ENCODE data around the gene PDCL2. TPM values are rescaled to one million over a fixed set of nuclear protein-coding genes. Genes with fewer than 3 reads are reported as not detected.

The PDCL2 gene
- polyA plus RNA-seq, 3 donors = not detected

DNA sequence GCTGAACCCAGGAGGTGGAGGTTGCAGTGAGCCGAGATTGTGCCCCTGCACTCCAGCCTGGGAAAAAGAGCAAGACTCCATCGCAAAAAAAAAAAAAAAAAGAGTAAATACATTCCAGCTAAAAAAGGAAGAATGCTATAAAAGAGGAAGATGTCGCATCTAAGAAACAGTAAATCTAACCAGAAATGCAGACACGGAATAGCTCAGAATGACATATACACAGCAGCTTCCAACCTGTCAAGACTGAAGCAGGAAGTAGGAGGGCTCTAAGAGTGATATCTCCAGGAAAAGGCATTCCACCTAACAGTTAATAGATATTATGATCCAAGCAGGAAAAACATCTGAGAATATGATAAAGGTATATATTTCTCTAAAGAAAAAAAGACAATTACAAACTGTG is 61.4 kb downstream of the PDCL2 start:
- no CpG with 5 or more reads among the region's 4 CpGs for WGBS (ENCODE audit: insufficient coverage)
- H3K79me2 ChIP-seq (ENCODE audit: insufficient read depth, low read length) = peaks cover 46% of the 10 kb centered on the region
- H3K4me3 Mint-ChIP-seq = no peak overlapping the region
- H3K9me3 ChIP-seq (replicated peaks in 1 of 2; ENCODE audit: control insufficient read depth in 1 of 2, insufficient read depth in 1 of 2, low read length in 2 of 2) = no peaks in the 10 kb centered on the region
- H3K27ac ChIP-seq (ENCODE audit: low read depth in 1 of 2, low read length in 2 of 2) = no peak overlapping the region
- peaks cover 0 to 2% of the 10 kb centered on the region in 2 donors for H3K4me1 ChIP-seq (ENCODE audit: control insufficient read depth in 1 of 2, insufficient read depth in 2 of 2, low read length in 2 of 2)
- no peaks in the 10 kb centered on the region for H3K27me3 ChIP-seq (ENCODE audit: control insufficient read depth in 2 of 2, insufficient read depth in 2 of 2, low read length in 2 of 2)
- H3K4me2 ChIP-seq (replicated peaks; ENCODE audit: extremely low read depth, low read length, poor library complexity, severe bottlenecking) = no peak overlapping the region
- peaks cover 8 to 22% of the 10 kb centered on the region in 2 donors for H3K36me3 Mint-ChIP-seq
- H4K20me1 ChIP-seq (ENCODE audit: insufficient read depth, low read length) = peaks cover 39% of the 10 kb centered on the region
- H2AFZ ChIP-seq (ENCODE audit: insufficient read depth, low read depth, low read length, poor library complexity, severe bottlenecking) = no peak overlapping the region
- H3K9me3 Mint-ChIP-seq = peaks cover 2 to 14% (median 8%) of the 10 kb centered on the region in 7 donors
- no peak overlapping the region for H3K9ac ChIP-seq (ENCODE audit: insufficient read depth, low read length, poor library complexity, severe bottlenecking)
- H3K4me3 ChIP-seq (replicated peaks in 1 of 3; ENCODE audit: low read depth in 2 of 3, low read length in 3 of 3) = no peak overlapping the region
- intact Hi-C loops (cut with micrococcal nuclease) = no loop called here
- peaks cover 0 to 2% (median 0%) of the 10 kb centered on the region in 3 donors for H3K27me3 Mint-ChIP-seq (ENCODE audit: low read depth in 3 of 3)
- H3K27ac Mint-ChIP-seq = peak overlapping the region in 2 of 7 donors; percentile 16 to 23
- peaks cover 8% of the 10 kb centered on the region for H3K4me1 Mint-ChIP-seq
- no peak for TF ChIP-seq CTCF (IDR thresholded peaks at IDR 0.05)
- no peaks in the 10 kb centered on the region for H3K36me3 ChIP-seq (replicated peaks in 1 of 2; ENCODE audit: control insufficient read depth in 1 of 2, insufficient read depth in 2 of 2, low read length in 2 of 2)
- peak in 2 of 3 donors; percentile 7 to 14 for DNase-seq

DNA sequence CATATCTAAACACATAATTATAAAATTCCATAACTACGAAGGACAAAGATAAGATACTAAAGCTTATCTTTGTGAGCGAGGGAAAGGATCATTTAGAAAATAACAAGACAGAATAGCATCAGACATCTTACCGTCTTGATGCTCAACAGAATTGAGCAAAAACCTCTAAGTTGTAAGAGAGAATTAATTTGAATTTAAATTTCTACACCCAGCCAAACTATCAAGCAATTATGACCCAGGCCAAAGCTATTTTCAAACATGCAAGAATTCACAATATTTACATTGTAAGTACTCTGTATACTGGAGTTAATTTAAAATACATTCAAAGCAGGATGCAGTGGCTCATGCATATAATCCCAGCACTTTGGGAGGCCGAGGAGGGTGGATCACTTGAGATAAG is 61.9 kb downstream of the PDCL2 start:
- H3K4me1 ChIP-seq (ENCODE audit: control insufficient read depth in 1 of 2, insufficient read depth in 2 of 2, low read length in 2 of 2) = peaks cover 0 to 2% of the 10 kb centered on the region in 2 donors
- H3K36me3 ChIP-seq (replicated peaks in 1 of 2; ENCODE audit: control insufficient read depth in 1 of 2, insufficient read depth in 2 of 2, low read length in 2 of 2) = no peaks in the 10 kb centered on the region
- no peak overlapping the region for H3K27ac Mint-ChIP-seq
- WGBS (ENCODE audit: insufficient coverage) = no CpG with 5 or more reads among the region's 4 CpGs
- no peak overlapping the region for H3K9ac ChIP-seq (ENCODE audit: insufficient read depth, low read length, poor library complexity, severe bottlenecking)
- no peak overlapping the region for H2AFZ ChIP-seq (ENCODE audit: insufficient read depth, low read depth, low read length, poor library complexity, severe bottlenecking)
- no peak for TF ChIP-seq CTCF (IDR thresholded peaks at IDR 0.05)
- H3K4me3 ChIP-seq (replicated peaks in 1 of 3; ENCODE audit: low read depth in 2 of 3, low read length in 3 of 3) = no peak overlapping the region
- H3K27ac ChIP-seq (ENCODE audit: low read depth in 1 of 2, low read length in 2 of 2) = no peak overlapping the region
- no peaks in the 10 kb centered on the region for H3K27me3 ChIP-seq (ENCODE audit: control insufficient read depth in 2 of 2, insufficient read depth in 2 of 2, low read length in 2 of 2)
- peaks cover 0 to 2% (median 0%) of the 10 kb centered on the region in 3 donors for H3K27me3 Mint-ChIP-seq (ENCODE audit: low read depth in 3 of 3)
- peaks cover 38% of the 10 kb centered on the region for H4K20me1 ChIP-seq (ENCODE audit: insufficient read depth, low read length)
- no peaks in the 10 kb centered on the region for H3K9me3 ChIP-seq (replicated peaks in 1 of 2; ENCODE audit: control insufficient read depth in 1 of 2, insufficient read depth in 1 of 2, low read length in 2 of 2)
- H3K4me2 ChIP-seq (replicated peaks; ENCODE audit: extremely low read depth, low read length, poor library complexity, severe bottlenecking) = no peak overlapping the region
- intact Hi-C loops (cut with micrococcal nuclease) = no loop called here
- peaks cover 2 to 14% (median 8%) of the 10 kb centered on the region in 7 donors for H3K9me3 Mint-ChIP-seq
- no peak overlapping the region for H3K4me3 Mint-ChIP-seq
- no peak for DNase-seq
- peaks cover 42% of the 10 kb centered on the region for H3K79me2 ChIP-seq (ENCODE audit: insufficient read depth, low read length)
- peaks cover 8% of the 10 kb centered on the region for H3K4me1 Mint-ChIP-seq
- peaks cover 8 to 20% of the 10 kb centered on the region in 2 donors for H3K36me3 Mint-ChIP-seq

Measured in CD14-positive monocyte (primary cell).